Activated CD8-positive, alpha-beta memory T cell treated with anti-CD3 and anti-CD28 coated beads, Interleukin-2, amount 50 U/mL, for 24 hours (primary cell): ENCODE results near the gene GPR152.

Experiments
- DNase-seq: peaks from one replicate; pipeline ENCODE4 v3.0.0-alpha.2; 2020; ENCODE audit errors: extremely low read depth

Gene GPR152

DNA sequence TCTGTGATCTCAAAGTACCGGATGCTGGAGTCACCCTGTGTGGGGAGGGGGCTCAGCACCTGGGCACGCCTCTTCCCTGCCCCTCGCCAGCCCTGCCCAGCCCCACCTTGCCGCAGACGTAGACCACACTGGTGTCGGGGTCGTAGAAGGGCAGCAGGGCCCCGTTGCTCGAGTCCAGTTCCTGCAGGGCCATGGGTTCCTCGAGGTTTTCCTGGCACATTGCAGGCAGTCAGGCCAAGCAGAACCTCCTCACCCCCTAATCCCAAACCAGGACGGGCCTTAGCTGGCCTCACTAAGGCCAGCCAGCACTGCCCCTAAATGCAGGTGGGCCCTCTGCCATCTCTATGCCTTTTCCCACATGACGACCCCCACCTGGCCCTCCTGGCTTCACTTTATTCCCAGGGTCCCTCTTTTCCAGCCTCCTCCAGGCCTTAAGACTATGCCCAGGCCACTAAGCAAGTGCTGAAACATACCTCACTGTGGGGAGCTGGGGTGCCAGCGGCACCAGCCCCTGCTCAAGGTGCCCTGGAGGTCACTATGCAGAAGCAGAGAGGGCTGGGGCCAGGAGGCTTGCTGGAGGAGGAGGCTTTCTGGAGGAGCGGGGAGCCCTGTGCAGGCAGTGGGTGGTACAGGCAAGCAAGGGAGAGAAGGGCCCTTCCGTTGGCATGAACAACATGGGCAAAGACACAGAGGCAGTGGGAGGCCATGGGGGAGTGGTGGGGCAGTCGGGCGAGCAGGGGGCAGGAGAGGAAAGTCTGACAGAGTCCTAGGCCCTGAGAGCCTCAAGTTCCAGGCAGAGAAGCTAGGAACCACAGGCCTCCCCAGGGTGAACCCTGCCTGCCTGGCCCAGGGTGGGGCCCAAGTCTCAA is 12.1 kb downstream of the GPR152 start:
- no peak for DNase-seq

DNA sequence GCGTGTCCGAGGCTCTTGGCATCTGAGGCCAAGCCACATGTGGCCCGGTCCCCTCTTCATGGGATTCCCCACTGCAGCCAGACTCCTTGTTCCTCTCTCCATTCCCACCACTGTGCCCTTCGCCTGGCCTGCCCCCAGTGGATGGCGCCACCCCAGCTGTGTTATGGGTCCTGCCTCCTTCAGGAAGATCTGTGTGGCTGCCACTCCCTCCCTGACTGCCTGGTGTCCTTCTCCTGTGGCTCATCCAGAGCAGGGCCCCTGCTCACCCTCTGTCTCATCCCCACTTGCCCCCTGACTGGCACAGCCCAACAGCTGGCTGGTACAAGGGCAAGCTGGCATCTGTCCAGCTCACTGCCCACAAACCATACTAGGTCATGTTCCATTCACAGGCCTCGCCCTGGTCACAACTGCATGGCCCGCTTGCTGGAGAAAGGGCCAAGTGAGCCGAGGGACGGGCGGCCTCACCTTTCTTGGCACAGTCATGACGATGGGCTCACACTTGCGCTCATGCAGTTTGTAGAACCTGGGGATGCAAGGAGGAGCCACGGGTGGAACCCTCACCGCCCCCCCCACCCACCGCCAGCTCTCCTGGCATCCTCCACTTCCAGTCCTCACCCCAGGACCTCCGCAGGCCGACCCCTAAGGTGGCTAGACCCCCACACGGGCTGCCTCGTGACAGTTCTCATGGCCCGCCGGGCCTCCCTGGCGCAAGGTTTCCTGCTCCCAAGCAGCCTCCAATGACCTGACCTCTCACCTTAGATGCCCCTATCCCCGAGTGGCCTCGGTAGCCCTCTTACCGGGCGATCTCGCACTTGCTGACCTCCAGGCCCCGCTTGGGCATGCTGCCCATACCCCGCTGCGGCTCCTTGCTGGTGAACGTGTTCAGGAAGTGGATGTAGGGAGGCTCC is 13.0 kb downstream of the GPR152 start:
- DNase-seq = no peak

- DNase-seq = no peak
Measured at GRCh38 chr11:67438158-67438902, 14.2 kb downstream of the GPR152 start.

DNA sequence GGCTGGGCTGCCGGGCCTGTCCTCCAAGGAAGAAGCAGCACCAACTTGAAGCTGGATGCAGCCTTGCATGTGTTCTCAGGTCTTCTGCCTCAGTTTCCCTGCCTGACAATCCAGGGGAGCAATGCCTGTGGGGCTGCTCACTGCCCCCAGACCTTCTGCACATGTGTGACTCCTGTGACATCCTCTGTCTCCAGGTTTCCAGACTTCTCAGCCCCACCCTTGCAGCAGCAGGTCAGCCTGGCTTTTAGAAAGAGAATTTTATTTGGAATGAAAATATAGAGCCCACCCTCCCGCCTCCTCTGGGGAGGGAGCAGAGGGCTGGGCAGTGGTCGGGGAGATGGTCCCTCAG is 14.7 kb downstream of the GPR152 start:
- no peak for DNase-seq

DNA sequence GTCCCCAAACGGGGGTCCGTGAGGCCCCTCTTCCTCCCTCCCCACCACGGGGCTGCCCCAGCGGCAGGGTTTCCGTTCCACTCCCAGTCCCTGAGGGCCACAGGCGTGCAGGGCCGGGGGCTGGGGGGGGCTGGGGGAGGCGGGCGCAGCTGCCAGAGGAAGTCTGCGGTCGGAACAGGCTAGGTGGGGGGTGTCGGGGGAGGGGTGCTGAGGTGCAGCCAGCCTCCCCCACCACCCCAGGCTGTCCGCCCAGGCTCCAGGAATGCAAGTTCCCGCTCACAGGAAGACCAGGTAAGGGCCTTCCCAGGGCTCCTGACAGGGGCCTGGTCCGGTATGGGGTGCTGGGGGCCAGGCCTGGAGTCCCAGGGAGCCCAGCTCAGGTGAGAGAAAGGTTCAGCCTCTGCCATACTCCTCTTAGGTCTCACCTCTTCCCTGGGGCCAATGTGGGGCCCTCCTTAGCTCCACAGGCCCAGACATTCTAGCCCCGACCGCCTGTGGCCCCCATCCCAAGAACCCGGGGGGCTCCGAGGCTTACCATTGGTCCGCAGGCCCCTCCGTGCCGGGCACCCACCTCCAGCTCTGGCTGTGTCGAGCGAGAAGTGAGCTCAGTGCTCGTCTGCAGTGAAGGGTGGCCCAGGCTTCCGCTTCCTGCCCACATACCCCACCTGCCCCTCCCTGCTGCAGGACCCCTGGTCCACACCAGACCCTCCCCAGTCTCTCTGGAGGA is 15.3 kb downstream of the GPR152 start, which contains the start of gene PTPRCAP:
Gene PTPRCAP, minus strand, starts transcription at position 601 of the 727 bp plus-strand sequence. Its CDS starts 63 bp downstream, at position 538.
- no peak for DNase-seq

DNA sequence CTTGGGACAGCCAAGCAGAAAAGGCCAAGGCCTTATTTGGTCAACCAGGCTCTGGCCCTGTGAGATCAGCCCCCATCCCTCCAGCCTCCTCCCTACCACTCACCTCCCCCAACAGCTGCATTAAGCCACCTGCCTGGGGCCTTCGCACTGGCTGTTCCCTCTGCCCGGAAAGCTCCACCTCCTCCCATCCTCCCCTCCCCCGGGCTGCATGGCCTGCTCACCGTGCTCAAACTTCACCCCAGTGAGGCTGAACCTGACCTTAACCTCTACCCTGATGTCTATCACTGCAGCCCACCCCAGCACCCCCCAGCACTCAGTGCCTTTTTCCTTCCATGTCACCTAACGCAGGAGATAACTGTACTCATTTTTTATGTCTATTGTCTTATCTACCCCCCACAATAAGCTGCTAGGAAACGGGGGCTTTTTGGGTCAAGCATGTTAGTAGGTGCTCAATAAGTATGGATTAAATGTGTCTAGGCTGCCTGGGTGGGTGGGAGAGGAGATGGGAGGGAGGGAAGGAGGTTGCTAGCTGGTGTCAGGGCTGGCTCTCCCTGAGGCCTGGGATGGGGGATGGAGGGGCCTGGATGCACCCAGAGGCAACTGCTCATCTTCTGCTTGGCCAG is 16.0 kb downstream of the GPR152 start:
- DNase-seq = no peak

DNA sequence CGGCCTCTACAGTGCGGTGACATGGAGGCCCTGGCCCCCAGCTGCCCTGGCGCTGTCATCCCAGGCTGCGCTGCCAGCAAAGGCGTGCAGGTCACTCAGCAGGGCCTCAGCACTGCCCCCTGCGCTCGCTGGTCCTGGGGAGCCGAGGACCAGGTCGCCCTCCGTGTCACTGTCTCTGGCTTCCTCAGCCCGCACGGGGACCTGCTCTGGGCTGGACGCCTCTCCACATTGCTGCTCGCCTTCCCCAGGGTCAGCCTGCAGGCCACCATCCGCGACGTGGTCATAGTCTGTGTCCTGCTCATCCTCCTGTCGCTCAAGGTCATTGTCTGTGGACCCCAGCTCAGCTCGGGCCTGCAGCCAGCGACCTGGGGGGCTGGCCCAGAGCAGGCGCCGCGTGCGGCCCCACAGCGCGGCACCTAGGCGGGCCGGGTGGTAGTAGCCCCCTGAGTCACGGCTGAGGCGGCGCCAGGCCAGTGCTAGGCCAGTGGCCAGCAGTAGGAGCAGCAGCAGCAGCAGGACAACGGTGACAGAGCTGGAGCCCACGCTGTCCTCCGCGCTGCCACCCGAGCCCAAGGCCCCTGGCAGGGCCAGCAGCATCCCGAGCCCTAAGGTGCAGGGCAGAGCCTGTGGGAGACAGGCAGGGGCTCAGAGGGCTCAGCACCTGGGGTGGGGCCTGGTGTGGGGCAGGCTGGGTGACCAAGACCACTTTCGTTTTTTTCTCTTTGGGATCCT is 16.6 kb downstream of the GPR152 start:
- DNase-seq = no peak

DNA sequence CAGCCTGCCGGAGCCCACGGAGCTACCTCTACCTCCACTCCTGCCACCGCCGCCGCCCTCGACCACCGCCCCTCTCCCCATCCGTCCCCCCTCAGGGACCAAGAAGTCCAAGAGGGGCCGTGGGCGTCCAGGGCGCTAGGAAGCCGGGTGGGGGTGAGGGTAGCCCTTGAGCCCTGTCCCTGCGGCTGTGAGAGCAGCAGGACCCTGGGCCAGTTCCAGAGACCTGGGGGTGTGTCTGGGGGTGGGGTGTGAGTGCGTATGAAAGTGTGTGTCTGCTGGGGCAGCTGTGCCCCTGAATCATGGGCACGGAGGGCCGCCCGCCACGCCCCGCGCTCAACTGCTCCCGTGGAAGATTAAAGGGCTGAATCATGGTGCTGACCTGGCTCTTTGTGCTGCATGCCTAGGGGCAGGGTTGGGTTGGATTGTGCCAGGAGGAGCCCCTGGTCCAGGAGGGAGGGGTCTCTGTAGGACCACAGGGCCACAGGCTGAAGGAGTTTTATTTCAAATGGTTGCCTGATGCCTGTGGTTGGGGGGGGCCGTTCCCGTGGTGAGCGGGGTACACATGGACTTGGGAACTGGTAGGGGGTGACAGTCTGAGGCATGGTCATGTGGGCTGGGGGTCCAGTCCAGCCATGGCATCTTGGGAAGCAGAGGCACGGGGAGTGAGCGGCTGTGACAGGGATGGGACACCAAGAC is 17.4 kb downstream of the GPR152 start:
- no peak for DNase-seq

- DNase-seq = no peak
Measured at GRCh38 chr11:67434395-67434881, 18.1 kb downstream of the GPR152 start.

- DNase-seq = no peak
Measured at GRCh38 chr11:67433536-67434394, 18.8 kb downstream of the GPR152 start.

DNA sequence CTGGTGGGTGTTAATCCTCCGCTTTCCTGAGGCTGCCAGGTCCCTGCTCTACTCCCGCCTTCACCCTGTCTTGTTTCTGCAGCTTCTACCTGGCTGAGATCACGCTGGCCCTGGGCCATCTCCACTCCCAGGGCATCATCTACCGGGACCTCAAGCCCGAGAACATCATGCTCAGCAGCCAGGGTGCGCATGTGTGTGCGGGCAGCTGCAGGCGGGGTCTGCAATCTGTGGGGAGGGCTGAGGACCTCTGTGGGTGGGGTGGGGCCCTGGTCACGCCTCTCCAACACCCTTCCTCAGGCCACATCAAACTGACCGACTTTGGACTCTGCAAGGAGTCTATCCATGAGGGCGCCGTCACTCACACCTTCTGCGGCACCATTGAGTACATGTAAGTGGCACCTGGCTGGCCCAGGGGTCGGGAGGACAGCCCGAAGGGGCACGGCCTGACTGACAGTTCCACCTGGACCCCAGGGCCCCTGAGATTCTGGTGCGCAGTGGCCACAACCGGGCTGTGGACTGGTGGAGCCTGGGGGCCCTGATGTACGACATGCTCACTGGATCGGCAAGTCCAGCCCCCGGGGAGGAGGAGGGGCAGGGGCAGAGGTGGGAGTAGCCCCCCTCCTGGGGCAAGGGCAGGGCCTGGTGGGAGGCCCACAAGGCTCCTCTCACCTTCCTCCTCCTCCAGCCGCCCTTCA is 19.7 kb downstream of the GPR152 start:
- no peak for DNase-seq

DNA sequence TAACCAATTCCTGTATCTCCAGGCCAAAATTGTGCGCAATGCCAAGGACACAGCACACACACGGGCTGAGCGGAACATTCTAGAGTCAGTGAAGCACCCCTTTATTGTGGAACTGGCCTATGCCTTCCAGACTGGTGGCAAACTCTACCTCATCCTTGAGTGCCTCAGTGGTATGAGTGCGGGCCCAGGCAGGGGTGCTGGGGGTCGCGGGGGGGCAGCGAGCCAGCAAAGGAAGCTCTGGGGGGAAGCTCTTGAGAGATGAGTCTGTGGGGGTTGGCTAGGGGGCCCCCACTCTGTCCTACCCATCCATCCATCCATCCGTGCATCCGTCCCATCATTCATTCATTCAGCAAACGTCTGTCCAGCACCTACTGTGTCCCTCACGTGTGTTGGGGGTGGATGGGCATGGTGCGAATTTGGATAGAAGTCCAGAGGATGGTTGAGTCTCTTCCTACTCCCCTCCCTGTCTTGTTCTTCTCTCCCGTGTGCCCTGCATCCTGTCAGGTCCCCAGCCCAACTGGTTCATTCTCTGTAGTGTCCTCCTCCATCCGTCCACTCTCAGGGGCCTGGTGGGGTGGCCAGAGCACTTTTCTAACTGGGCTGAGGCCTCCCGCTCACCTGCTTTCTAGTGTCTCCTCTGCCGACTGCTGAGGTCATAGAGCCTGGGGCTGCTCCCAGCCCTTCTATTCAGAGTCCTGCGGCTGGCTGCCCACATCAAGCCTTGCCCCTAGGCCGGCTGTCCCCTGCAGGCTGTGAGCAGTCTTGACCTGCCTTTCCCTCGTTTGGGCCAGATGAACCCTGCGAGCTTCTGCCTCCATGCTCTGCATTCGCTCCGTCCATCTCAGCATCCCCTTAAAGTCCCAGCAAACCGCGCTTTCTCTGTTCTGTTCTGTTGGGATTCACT is 20.9 kb downstream of the GPR152 start:
- no peak for DNase-seq

DNA sequence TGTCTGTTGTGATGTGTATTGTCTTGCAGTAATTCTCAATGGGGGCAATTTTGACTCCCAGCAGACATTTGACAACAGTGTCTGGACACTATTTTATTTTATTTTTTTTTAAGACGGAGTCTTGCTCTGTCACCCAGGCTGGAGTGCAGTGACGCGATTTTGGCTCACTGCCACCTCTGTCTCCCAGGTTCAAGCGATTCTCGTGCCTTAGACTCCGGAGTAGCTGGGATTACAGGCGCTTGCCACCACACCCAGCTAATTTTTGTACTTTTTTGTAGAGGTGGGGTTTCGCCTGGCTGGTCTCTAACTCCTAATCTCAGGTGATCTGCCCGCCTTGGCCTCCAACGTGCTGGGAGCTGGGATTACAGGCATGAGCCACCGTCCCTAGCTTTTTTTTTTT is 22.8 kb downstream of the GPR152 start:
- no peak for DNase-seq

DNA sequence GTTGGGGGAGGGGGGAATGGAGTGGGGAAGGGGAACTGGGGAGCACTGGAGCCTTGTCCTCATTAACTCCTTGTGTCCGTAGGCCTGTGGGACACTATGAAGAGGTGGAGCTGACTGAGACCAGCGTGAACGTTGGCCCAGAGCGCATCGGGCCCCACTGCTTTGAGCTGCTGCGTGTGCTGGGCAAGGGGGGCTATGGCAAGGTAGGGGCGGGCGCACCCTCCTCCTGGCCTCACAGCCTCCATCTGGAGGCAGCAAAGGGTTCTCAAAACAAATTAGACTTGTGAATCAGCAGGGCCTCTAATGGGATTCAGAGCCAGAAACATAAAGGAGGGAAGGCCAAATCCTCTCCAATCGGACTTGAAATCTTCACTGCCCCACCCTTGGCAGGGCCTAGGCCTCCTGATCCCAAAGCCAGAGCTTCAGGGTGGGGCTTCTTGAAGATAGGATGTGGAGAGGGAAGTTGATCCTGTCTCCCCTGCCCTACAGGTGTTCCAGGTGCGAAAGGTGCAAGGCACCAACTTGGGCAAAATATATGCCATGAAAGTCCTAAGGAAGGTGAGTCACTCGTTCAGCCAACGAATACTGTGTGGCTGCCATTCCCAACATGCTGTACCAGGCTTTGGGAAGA is 23.4 kb downstream of the GPR152 start:
- no peak for DNase-seq

GRCh38 chr11:67428052-67429001 is 24.2 kb downstream of the GPR152 start, which contains the start of gene RPS6KB2:
RPS6KB2 (plus strand) TSS chr11:67428494; CDS start chr11:67428546, 52 bp downstream.
- peak; percentile 100 for DNase-seq
